Gastroesophageal sphincter (tissue), 4 donors: ENCODE data around the gene BPHL. TPM values are rescaled to one million over a fixed set of nuclear protein-coding genes. Genes with fewer than 3 reads are reported as not detected.
A peak's percentile ranks its signal among the peaks of the same experiment; 100 is the strongest.
"Not testable (repeated sequence)": the region's sequence is repeated elsewhere in the genome, so short reads cannot be mapped to it uniquely, and the experiment has no call there.

Experiments used
- ATAC-seq: fragments of 150-250 bp; one replicate; pipeline ENCODE4 v1.9.1; 2016; ENCODE audit warnings: mild to moderate bottlenecking, moderate library complexity
- H3K27ac ChIP-seq, 4 donors: fragments of 200-600 bp; sonication (generic) in 3 of 4; 1 replicate in 3 of 4; 2 replicates in 1 of 4; pipeline ENCODE4 v1.5.1; 2016 to 2019
- H3K27me3 ChIP-seq: fragments of 200-600 bp; sonication (generic); one replicate; pipeline ENCODE4 v1.5.1; 2019
- H3K36me3 ChIP-seq, 2 donors: fragments of 200-600 bp; sonication (generic); one replicate each; pipeline ENCODE4 v1.5.1; 2019; ENCODE audit warnings: control low read depth in 1 of 2
- H3K4me1 ChIP-seq, 3 donors: fragments of 200-600 bp; sonication (generic); 1 replicate in 2 of 3; 2 replicates in 1 of 3; pipeline ENCODE4 v1.5.1; 2016 to 2019; ENCODE audit warnings: control low read depth in 2 of 3
- H3K4me3 ChIP-seq, 2 donors: fragments of 200-600 bp; sonication (generic); one replicate each; pipeline ENCODE4 v1.5.1; 2019; ENCODE audit warnings: mild to moderate bottlenecking in 1 of 2, moderate library complexity in 1 of 2
- H3K9me3 ChIP-seq, 3 donors: fragments of 200-600 bp; sonication (generic); one replicate each; pipeline ENCODE4 v1.5.1; 2017 to 2019; ENCODE audit warnings: control low read depth in 2 of 3
- EP300 ChIP-seq: sonication (generic); formaldehyde crosslinking; IDR thresholded peaks from one replicate; pipeline ENCODE4 v1.6.1; 2017; ENCODE audit warnings: antibody characterized with exemption, mild to moderate bottlenecking
- POLR2A ChIP-seq, 2 donors: fragments of 450-650 bp; IDR thresholded peaks; one replicate each; pipeline ENCODE4 v1.6.1; 2017; ENCODE audit warnings: antibody characterized with exemption in 2 of 2, mild to moderate bottlenecking in 2 of 2, moderate library complexity in 1 of 2
- POLR2AphosphoS5 ChIP-seq: sonication (generic); formaldehyde crosslinking; IDR thresholded peaks from one replicate; pipeline ENCODE4 v1.6.1; 2017; ENCODE audit warnings: antibody characterized with exemption
- whole genome bisulfite sequencing, 2 donors: methylation state at CpG; one replicate each; pipeline ENCODE4 v1.1.5; 2018; ENCODE audit warnings: low coverage in 1 of 2; 5-methylcytosine and 5-hydroxymethylcytosine counted together
- total RNA-seq, 4 donors: library from RNA; depleted of rRNA; stranded (reverse); fragments of >200 nt; gene quantifications; one replicate each; pipeline ENCODE4 v1.1.0, GENCODE V29; 2016
- TF ChIP-seq, protein P1 (sequence below), 4 experiments: fragments of 200-600 bp in 2 of 4; fragments of 450-650 bp in 2 of 4; sonication (generic) in 1 of 4; IDR thresholded peaks; one replicate each; pipeline ENCODE4 v1.5.1; 2017 to 2019; ENCODE audit warnings: antibody characterized with exemption in 4 of 4, mild to moderate bottlenecking in 2 of 4, moderate library complexity in 2 of 4

The BPHL gene
- total RNA-seq, 4 donors from 2014 or later, result 4.8 to 16.6 (median 6.5) TPM

DNA sequence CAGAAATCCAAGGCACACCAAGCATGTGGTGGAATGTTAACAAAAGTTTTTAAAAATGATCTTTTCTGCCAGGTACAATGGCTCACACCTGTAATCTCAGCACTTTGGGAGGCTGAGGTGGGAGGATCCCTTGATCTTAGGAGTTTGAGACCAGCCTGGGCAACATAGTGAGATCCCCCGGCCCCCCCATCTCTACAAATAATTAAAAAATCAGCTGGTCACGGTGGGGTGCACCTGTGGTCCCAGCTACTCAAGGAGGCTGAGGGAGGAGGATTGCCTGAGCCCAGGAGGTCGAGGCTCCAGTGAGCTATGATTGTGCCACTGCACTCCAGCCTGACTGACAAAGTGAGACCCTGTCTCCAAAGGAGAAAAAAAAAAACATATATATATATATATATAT is 42.2 kb upstream of the BPHL start:
- 94 to 100% methylated on average over 1 to 3 of the region's 3 CpGs for WGBS, 2 donors
- no peaks in the 10 kb centered on the region for H3K9me3 ChIP-seq
- no peak overlapping the region for H3K27ac ChIP-seq
- peaks cover 3 to 53% of the 10 kb centered on the region in 2 donors for H3K36me3 ChIP-seq
- H3K4me1 ChIP-seq, result peaks cover 0 to 40% (median 10%) of the 10 kb centered on the region in 3 donors
- H3K27me3 ChIP-seq, result no peaks in the 10 kb centered on the region
- no peak for ATAC-seq
- TF ChIP-seq, protein P1, sequence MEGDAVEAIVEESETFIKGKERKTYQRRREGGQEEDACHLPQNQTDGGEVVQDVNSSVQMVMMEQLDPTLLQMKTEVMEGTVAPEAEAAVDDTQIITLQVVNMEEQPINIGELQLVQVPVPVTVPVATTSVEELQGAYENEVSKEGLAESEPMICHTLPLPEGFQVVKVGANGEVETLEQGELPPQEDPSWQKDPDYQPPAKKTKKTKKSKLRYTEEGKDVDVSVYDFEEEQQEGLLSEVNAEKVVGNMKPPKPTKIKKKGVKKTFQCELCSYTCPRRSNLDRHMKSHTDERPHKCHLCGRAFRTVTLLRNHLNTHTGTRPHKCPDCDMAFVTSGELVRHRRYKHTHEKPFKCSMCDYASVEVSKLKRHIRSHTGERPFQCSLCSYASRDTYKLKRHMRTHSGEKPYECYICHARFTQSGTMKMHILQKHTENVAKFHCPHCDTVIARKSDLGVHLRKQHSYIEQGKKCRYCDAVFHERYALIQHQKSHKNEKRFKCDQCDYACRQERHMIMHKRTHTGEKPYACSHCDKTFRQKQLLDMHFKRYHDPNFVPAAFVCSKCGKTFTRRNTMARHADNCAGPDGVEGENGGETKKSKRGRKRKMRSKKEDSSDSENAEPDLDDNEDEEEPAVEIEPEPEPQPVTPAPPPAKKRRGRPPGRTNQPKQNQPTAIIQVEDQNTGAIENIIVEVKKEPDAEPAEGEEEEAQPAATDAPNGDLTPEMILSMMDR (IDR thresholded peaks at IDR 0.05), result no peak
- TF ChIP-seq EP300, result no peak
- no peak for TF ChIP-seq POLR2AphosphoS5
- no peak for TF ChIP-seq POLR2A (IDR thresholded peaks at IDR 0.05)
- H3K4me3 ChIP-seq, result no peak overlapping the region

DNA sequence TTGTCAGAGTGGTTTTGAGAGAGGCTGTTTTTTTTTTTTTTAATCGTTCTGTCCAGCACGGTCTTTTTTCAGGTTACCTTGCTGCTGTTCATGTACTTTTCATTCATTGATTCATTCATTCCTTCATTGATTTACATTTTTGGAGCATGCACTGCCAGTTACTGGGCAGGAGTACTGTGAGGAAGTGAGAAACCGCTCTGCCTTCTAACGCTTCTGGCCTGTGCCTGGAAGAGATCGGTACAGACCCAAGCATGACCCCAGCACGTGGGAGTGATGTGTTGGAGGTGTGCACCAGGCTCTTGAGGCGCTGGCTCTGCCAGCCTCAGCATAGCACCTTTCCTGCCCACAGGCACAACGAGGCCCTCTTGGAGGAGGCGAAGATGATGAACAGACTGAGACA is 41.1 kb upstream of the BPHL start:
- Histone ChIP-seq H3K27ac (no peak overlapping the region), H3K27me3 (no peaks in the 10 kb centered on the region), H3K9me3 (no peaks in the 10 kb centered on the region), H3K4me3 (no peak overlapping the region), H3K4me1 (peaks cover 0 to 33% (median 10%) of the 10 kb centered on the region in 3 donors), H3K36me3 (peaks cover 3 to 64% of the 10 kb centered on the region in 2 donors)
- 83 to 87% methylated on average over 4 to 6 of the region's 9 CpGs for WGBS, 2 donors
- TF ChIP-seq POLR2A (IDR thresholded peaks at IDR 0.05), result no peak
- TF ChIP-seq, protein P1 (IDR thresholded peaks at IDR 0.05), result no peak
- TF ChIP-seq EP300, result no peak
- no peak for TF ChIP-seq POLR2AphosphoS5
- no peak for ATAC-seq

DNA sequence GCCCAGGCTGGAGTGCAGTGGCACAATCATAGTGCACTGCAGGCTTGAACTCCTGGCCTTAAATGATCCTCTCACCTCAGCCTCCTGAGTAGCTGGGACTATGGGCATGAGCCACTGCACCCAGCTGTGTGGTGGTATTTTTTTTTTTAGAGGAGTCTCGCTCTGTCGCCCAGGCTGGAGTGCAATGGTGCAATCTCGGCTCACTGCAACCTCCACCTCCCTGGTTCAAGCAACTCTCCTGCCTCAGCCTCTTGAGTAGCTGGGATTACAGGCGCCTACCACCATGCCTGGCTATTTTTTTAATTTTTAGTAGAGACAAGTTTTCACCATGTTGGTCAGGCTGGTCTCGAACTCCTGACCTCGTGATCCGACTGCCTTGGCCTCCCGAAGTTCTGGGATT is 39.6 kb upstream of the BPHL start:
- H3K36me3 ChIP-seq, result peaks cover 3 to 75% of the 10 kb centered on the region in 2 donors
- H3K9me3 ChIP-seq, H3K4me3 ChIP-seq, ATAC-seq, H3K27me3 ChIP-seq, H3K27ac ChIP-seq: not testable (repeated sequence)
- peaks cover 0 to 20% (median 10%) of the 10 kb centered on the region in 3 donors for H3K4me1 ChIP-seq
- 97% methylated on average over 4 of the region's 8 CpGs; no CpG with 5 or more reads in 1 of the 2 donors for WGBS, 2 donors

DNA sequence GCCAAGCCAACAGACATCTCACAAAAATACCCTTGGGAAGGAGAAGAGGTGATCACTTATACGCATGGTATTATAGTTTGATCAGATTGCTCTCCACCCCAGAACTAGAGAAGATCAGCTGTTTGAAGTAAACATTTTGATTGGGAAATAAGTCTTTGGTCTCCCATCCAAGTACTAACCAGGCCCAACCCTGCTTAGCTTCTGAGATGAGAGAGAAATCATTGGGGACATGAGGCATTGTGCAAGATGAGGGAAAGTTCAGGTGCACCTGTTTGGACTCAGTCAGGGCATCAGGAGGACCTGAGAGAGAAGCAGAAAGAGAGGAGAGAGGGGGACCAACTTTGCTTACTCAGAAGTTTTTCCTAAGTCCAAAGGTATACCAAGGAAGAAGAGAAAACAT is 38.8 kb upstream of the BPHL start:
- ATAC-seq, result no peak
- H3K4me3 ChIP-seq, result no peak overlapping the region
- 83 to 100% methylated on average over 1 of the region's 1 CpG for WGBS, 2 donors
- no peak for TF ChIP-seq POLR2A (IDR thresholded peaks at IDR 0.05)
- TF ChIP-seq, protein P1 (IDR thresholded peaks at IDR 0.05), result no peak
- no peak for TF ChIP-seq POLR2AphosphoS5
- no peak for TF ChIP-seq EP300
- H3K27me3 ChIP-seq, result no peaks in the 10 kb centered on the region
- H3K27ac ChIP-seq, result no peak overlapping the region
- peaks cover 0 to 19% (median 10%) of the 10 kb centered on the region in 3 donors for H3K4me1 ChIP-seq
- H3K36me3 ChIP-seq, result peaks cover 3 to 83% of the 10 kb centered on the region in 2 donors
- H3K9me3 ChIP-seq, result no peaks in the 10 kb centered on the region

DNA sequence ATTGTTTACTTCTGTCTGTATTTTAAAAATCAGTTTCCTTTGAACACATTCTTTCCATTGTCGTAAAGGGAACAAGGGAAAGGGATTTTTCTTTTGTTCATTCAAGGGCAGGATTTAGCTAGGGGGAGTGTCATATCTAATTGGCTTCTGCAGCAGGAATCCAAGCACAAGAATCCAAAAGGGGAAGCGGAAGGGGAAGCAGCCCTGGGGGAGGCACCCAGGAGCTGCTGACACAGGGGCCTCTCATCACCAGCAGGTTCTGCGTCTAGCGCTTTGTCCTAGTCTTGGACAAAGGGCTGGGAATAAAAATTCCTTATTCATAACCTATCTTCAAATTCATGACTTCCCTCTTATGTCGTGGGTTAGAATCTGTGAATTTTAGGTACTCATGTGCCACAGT is 36.6 kb upstream of the BPHL start:
- peak; percentile 41 for ATAC-seq
- no peaks in the 10 kb centered on the region for H3K27me3 ChIP-seq
- no peak overlapping the region for H3K4me3 ChIP-seq
- H3K27ac ChIP-seq, result no peak overlapping the region
- WGBS, 2 donors, result 88 to 96% methylated on average over 5 of the region's 5 CpGs
- no peak for TF ChIP-seq POLR2AphosphoS5
- H3K9me3 ChIP-seq, result no peaks in the 10 kb centered on the region
- peaks cover 3 to 99% of the 10 kb centered on the region in 2 donors for H3K36me3 ChIP-seq
- H3K4me1 ChIP-seq, result no peaks in the 10 kb centered on the region

DNA sequence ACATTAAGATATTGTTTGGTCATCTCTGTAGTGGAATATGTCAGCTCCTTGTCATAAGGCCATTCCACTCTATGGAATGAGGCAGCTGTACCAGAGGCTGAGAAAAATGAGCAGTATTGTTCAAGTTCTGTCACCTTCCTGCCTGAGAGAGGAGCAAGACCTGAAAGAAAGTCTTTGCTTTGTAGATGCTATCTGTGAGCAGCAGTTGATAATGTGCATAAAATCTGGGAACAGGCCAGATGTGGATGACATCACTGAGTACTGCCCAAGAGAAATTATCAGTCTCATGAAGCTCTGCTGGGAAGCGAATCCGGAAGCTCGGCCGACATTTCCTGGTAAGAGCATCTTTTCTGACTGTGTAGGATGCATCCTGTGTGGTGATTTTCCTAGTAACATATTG is 33.4 kb upstream of the BPHL start:
- 83 to 89% methylated on average over 3 to 4 of the region's 4 CpGs for WGBS, 2 donors
- ATAC-seq, result no peak
- TF ChIP-seq, protein P1 (IDR thresholded peaks at IDR 0.05), result no peak
- TF ChIP-seq POLR2AphosphoS5 (no peak), EP300 (no peak), POLR2A (IDR thresholded peaks at IDR 0.05) (no peak)
- Histone ChIP-seq H3K4me1 (no peaks in the 10 kb centered on the region), H3K36me3 (peaks cover 3 to 98% of the 10 kb centered on the region in 2 donors), H3K9me3 (no peaks in the 10 kb centered on the region), H3K27me3 (no peaks in the 10 kb centered on the region), H3K27ac (no peak overlapping the region), H3K4me3 (no peak overlapping the region)
